ENCODE results near the gene PAX9.

DNA sequence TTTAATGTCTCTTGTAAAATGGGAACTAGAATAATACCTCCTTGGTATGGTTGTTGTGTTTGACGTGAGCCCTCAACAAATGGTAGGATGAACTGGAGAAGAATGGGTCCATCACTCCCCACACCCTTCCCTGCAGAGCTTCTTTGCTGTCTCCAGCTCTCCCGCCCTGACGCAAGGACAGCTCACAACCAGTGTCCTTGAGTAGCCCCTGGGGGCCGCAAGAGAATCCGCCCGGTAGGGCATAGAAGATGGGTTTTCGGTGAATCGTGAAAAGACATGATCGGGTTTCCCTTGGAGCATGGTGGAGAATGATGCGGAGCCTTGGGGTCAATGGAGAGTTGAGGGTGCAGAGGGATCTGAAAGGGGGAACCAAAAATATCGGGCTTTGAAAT lies 6.1 kb upstream of the PAX9 start:
- TF ChIP-seq, protein P1, sequence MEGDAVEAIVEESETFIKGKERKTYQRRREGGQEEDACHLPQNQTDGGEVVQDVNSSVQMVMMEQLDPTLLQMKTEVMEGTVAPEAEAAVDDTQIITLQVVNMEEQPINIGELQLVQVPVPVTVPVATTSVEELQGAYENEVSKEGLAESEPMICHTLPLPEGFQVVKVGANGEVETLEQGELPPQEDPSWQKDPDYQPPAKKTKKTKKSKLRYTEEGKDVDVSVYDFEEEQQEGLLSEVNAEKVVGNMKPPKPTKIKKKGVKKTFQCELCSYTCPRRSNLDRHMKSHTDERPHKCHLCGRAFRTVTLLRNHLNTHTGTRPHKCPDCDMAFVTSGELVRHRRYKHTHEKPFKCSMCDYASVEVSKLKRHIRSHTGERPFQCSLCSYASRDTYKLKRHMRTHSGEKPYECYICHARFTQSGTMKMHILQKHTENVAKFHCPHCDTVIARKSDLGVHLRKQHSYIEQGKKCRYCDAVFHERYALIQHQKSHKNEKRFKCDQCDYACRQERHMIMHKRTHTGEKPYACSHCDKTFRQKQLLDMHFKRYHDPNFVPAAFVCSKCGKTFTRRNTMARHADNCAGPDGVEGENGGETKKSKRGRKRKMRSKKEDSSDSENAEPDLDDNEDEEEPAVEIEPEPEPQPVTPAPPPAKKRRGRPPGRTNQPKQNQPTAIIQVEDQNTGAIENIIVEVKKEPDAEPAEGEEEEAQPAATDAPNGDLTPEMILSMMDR (IDR thresholded peaks at IDR 0.05), result no peak
- TF ChIP-seq POLR2A (IDR thresholded peaks at IDR 0.05), result no peak

Data from tibial nerve (tissue), 3 donors.